HG03280 (cell line): ENCODE results near the gene AHCYL2.
"Not testable (repeated sequence)": the region's sequence is repeated elsewhere in the genome, so short reads cannot be mapped to it uniquely, and the experiment has no call there.

Source experiments
- ATAC-seq: cut with Tn5 transposase; IDR thresholded peaks from one replicate; pipeline ENCODE4 v1.9.1; 2021; ENCODE audit warnings: mild to moderate bottlenecking, moderate library complexity; ENCODE audit not compliant: unreplicated experiment

Gene AHCYL2

GRCh38 chr7:129347330-129347729 lies 122.5 kb downstream of the AHCYL2 start:
- ATAC-seq, result no peak

- no peak for ATAC-seq
Measured at GRCh38 chr7:129348023-129348740, 123.4 kb downstream of the AHCYL2 start.

DNA sequence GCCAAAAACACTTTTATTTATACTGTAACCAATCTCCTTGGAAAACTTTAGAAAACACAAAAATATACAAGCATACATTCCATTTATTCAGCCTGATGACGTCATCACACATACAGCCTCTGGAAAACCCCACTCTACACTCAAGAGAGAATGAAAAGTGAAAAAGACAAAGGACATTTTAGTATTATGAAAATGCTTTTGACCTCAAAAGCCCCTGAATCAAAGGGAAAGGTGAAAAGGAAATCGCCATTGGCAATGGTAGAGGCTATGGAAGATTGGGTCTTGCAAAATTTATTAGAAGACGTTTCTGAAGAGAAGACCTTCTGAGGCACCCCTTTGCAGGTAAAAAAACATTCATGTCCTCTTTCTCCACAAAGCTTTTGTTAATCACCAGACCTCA lies 126.5 kb downstream of the AHCYL2 start:
- ATAC-seq, result no peak

- ATAC-seq, result not testable (repeated sequence)
Measured at GRCh38 chr7:129353104-129353503, 128.3 kb downstream of the AHCYL2 start.

DNA sequence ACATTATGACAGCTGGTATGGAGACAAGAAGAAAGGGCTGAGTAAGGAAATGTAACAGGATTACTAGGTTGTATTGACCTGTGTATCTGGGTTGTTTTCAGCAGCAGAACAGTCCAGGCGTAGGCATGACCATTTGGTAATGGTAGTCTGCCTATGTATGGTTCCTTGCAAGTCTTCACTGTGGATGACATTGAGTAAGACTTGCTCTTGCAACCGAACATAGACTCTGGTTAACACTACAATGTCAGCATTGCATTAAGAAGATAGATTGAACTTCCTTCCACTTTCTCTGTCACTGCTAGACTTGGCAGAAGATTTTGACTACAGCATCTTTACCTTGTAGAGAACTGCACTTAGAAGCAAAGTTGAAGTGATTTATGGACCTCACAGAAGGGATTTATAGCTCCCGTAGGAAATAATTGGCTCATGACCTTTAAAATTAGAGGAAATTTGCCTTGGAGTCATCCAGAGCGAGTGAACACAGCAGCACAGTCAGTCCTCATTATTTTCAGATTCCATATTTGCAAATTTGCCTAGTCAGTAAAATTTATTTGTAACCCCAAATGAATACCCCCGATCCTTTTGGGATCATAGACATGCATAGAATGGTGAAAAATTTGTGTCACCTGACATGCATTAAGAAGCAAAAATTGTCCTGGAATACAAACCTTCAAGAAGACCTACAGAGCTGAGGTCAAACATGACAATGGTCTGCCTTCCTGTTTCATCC lies 129.8 kb downstream of the AHCYL2 start:
- no peak for ATAC-seq

- no peak for ATAC-seq
Measured at GRCh38 chr7:129356176-129356575, 131.3 kb downstream of the AHCYL2 start.

DNA sequence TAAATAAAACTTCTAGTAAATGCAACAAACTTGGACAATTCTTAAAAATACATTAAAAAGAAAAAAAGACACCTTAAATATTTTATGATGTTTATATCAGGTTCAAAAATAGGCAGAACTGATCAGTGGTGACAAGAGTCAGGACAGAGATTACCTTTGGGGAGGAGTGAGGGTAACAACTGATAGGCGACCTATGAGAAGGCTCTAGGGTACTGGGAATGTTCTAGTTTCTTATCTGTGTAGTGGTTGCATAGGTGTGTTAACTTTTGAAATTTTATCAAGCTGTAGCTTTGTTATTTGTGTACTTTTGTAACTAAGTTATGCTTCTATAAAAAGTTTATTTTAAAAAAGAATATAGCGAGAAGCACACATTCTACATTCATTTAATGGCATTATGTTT lies 134.3 kb downstream of the AHCYL2 start:
- no peak for ATAC-seq

DNA sequence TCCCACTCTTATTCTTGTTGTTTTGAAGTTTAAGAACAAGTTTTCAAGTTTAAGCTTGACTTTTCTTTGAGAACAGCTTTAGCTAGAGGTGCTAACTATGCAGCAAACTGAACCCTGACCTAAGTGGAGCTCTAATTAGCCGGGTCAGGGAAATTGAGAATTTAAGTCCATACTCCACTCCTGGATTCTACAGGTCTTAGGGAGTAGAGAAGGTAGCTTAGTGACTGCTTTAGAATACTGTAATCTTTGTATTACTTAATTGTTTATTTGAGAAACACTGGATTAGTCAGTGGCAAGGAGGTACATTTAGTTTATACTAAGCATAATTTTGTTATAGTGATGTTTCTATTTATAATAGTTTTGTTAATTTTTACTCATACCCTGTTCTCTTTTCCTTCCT lies 134.8 kb downstream of the AHCYL2 start:
- no peak for ATAC-seq

- ATAC-seq, result no peak
Measured at GRCh38 chr7:129361771-129362170, 136.9 kb downstream of the AHCYL2 start.

DNA sequence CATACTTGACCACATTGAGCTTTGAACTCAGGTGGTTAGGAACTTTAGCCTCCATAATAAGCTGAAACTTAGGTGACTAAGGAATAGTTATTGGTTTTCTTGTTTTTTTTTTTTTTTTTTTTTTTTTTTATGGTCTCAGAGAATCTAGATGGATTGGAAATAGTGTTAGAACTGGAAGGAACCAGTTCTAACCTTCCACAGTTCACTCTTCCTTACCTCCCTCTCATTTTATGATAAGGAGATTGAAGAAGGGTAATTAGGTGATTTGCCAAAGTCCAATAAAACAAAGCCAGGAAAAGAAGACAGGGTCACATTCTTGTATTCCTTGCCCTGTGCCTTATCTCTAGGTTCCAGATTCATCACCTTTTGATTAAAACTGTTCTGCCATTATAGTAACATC lies 137.7 kb downstream of the AHCYL2 start:
- ATAC-seq, result no peak

DNA sequence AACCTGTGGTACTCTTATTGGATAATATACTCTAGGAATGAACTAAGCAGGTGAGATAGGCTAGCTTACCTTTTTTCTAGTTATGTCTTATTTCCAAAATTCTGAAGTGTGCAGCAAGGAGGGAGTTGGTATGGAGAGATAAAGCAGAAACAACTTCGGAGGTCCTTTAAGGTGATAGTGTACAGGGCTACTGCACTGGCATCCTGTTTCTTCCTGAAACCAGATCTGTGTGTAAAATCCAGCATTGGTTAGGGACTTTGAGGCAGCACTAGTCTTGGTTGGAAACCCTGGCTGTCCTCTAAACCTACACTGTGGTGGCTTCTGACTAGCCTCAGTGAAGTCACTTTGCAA lies 142.5 kb downstream of the AHCYL2 start:
- ATAC-seq, result no peak

DNA sequence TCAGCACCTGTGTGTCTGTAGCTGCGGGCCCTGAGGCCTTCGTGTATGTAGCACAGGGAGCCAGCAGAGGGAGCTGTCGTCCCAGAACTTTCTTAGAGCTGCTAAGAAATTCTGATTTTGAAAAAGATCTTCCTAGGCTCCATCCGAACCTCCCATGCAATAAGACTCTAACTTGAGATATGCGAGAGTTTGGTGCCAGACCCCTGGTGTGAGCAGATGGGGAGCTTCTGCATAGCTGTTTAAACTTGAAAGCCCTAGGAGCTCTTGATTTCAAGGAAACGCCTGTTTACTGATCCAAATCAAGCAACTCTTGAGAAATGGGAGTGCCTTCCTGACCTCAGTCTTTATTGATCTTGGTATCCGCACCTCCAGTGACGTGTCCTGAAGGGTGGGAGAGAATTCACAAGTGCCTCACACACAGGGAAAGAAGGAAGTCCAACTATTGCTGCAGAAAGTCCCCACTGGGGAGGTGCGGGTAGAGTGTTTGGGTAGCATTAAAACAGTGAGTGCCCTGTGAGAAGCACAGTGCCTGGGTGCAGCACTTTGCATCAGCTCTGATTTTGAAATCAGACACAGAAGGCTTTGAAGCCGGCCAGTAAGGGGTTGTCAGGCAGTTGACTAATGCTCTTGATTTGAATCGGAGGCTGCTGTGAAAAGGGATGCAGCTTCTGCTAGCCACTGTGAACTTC lies 143.0 kb downstream of the AHCYL2 start:
- ATAC-seq, result peak; percentile 57

DNA sequence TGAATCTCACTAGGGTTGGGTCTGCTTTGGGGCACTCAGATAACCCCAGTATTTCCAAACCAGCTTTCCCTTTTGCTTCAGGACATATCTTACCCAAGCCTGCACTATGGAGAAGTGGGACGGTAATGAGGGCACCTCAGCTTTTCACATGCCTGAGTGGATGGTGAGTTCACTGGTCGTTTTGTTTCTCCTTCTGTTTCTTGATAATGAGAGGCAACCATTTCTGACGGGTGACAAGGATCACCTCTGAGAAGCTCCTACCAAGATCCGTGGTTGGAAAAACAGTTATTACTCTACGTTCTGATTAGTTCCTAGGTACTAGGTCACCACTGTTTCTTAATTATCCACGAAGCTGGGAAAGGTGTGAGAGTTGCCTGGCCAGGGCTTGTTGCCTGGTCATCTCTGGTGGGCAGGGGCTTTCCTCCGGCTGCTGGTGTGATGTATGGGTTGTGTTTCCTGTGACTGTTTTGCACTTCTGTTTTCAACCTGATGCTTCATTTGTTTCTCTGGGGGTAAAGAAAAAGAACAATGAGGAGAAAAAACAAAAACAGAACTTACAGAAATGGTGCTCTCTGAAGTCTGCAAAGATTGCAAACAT lies 143.7 kb downstream of the AHCYL2 start:
- peak; percentile 42 for ATAC-seq

GRCh38 chr7:129369447-129369846 lies 144.6 kb downstream of the AHCYL2 start:
- not testable (repeated sequence) for ATAC-seq

DNA sequence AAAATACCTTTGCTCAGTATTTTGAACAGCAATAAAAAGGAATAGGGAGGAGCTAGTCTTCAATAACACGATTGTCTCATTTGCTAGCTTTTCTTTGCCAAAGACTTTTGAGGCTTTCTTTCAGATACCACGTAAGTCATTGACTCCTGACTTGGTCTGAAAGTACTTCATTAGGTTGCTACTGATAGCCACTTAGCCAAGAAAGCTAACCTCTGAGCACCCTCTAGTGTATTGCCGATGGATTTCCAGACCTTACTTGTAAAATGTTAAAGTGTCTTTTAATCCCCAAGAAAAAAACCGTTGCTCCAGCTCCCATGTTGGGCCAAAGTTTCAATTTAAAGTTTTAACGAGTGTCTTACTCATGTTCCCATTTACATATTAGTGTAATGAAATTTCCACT lies 146.0 kb downstream of the AHCYL2 start:
- no peak for ATAC-seq

DNA sequence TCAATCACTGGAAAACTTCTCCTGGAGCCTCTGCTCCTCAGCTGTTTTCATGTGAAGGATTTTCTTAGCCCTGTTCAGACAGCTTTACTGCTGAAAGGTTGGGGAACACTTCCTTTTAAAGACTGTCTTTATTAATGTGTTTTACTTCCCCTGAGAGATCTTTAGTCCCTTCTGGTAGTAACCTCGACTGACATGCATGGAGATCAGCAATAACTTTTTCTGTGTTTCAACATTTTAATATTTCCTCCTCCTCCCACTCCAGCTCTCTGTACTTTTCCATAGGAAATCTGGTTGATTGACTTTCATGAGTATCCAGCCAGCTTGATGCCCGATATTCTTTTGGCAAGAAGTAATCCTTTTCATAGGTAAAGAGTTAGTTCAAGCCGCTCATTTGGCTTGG lies 146.7 kb downstream of the AHCYL2 start:
- no peak for ATAC-seq

GRCh38 chr7:129373651-129374428 lies 149.0 kb downstream of the AHCYL2 start:
- no peak for ATAC-seq

- ATAC-seq, result no peak
Measured at GRCh38 chr7:129375141-129375938, 150.5 kb downstream of the AHCYL2 start.

GRCh38 chr7:129376076-129376777 lies 151.4 kb downstream of the AHCYL2 start:
- peak; percentile 47 for ATAC-seq
